Measurements from ENCODE around the gene KCNA3.

Gene KCNA3

DNA sequence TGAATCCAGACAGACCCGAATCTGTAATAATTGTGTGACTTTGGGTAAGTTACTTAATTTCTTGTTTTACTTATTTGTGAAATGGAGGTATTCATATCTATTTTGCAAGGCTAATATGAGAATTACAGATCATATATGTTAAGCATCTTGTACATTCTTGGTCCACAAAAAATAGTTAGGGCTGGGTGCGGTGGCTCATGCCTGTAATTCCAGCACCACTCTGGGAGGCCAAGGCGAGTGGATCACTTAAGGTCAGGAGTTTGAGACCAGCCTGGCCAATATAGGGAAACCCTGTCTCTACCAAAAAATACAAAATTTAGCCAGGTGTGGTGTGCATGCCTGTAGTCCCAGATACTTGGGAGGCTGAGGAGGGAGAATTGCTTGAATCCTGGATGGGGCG, 22.9 kb upstream of the KCNA3 start:
- no peak for DNase-seq (ENCODE audit: low read depth)
- H3K4me3 ChIP-seq (ENCODE audit: low read depth, low read length): no peak overlapping the region
- TF ChIP-seq, protein P1, sequence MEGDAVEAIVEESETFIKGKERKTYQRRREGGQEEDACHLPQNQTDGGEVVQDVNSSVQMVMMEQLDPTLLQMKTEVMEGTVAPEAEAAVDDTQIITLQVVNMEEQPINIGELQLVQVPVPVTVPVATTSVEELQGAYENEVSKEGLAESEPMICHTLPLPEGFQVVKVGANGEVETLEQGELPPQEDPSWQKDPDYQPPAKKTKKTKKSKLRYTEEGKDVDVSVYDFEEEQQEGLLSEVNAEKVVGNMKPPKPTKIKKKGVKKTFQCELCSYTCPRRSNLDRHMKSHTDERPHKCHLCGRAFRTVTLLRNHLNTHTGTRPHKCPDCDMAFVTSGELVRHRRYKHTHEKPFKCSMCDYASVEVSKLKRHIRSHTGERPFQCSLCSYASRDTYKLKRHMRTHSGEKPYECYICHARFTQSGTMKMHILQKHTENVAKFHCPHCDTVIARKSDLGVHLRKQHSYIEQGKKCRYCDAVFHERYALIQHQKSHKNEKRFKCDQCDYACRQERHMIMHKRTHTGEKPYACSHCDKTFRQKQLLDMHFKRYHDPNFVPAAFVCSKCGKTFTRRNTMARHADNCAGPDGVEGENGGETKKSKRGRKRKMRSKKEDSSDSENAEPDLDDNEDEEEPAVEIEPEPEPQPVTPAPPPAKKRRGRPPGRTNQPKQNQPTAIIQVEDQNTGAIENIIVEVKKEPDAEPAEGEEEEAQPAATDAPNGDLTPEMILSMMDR (IDR thresholded peaks at IDR 0.05; ENCODE audit: control insufficient read depth, extremely low read depth, insufficient read depth): no peak

DNA sequence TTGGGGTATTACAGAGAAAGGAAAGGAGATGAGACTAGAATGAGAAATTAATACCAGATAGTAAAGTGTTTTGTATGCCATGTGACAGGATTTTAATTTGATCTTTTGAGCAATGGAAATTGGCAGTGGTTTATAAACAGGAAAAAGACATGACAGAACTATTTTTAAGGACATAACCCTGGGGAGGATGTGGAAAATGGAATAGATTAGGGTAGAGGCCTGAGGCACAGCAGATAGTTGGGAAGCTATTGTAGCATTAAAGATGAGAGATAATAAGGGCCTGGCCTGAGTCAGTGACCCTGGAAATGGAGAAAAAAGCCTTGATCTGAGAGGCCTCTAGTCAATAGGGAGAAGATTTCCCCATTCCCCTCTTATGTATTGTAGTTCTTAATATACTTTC, 22.1 kb upstream of the KCNA3 start:
- TF ChIP-seq, protein P1 (IDR thresholded peaks at IDR 0.05; ENCODE audit: control insufficient read depth, extremely low read depth, insufficient read depth): no peak
- no peak for DNase-seq (ENCODE audit: low read depth)
- H3K4me3 ChIP-seq (ENCODE audit: low read depth, low read length): no peak overlapping the region

DNA sequence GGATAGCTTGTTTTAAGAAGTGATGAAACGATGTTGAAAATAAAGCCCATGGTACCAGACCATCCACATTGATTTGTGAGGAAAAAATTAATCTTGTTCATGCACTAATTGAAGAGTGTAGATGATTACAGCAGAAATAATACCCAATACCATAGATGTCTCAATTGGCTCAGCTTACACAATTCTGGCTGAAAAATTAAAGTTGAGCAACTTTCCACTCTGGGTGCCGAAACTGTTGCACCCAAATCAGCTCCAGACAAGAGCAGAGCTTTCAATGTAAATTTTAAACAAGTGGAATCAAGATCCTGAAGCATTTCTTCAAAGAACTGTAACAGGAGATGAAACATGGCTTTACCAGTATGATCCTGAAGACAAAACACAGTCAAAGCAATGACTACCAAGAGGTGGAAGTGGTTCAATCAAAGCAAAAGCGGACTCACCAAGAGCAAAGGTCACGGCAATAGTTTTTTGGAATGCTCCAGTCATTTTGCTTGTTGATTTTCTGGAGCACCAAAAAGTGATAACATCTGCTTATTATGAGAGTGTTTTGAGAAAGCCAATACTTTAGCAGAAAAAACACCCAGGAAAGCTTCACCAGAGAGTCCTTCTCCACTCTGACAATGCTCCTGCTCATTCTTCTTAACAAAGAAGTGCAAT, 16.1 kb upstream of the KCNA3 start:
- TF ChIP-seq, protein P1 (IDR thresholded peaks at IDR 0.05; ENCODE audit: control insufficient read depth, extremely low read depth, insufficient read depth): no peak
- DNase-seq (ENCODE audit: low read depth): no peak
- no peak overlapping the region for H3K4me3 ChIP-seq (ENCODE audit: low read depth, low read length)

DNA sequence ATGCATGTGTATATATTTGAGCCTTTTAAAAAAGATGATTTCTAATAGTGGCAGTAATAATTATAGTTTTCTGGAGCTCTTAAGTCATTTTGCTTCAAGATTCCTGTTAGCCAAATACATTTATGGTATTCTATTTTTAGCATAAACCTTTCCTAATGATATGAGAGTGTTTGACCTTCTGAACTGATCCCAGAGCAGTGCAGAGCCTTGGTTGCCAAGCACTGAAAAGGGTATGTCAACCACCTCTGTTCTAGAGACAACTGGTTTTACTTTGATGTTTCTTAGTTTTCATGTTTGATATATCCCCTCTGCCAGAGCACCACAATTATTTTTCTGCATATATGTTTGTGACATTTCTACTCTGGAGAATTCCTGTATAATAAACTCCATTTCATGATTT, 15.1 kb upstream of the KCNA3 start:
- TF ChIP-seq, protein P1 (IDR thresholded peaks at IDR 0.05; ENCODE audit: control insufficient read depth, extremely low read depth, insufficient read depth): no peak
- no peak for DNase-seq (ENCODE audit: low read depth)
- H3K4me3 ChIP-seq (ENCODE audit: low read depth, low read length): no peak overlapping the region

DNA sequence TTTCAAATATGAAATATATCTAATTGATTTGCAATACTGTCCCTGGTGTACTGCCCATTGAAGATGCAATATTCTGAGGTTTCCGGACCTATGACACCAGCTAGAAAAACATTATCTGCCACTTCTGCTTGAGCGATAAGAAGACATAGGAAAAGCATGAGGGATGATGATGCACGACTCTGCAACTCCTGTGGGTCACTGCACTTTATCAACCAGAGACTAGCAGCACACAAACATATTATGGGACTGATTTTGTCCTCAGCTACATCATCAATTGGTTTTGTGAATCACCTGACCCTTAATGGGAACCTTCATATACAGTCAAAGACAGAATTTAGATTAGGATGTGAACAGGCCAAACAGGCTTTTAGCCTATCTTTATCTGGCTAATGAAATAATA, 13.8 kb upstream of the KCNA3 start:
- no peak for DNase-seq (ENCODE audit: low read depth)
- H3K4me3 ChIP-seq (ENCODE audit: low read depth, low read length): no peak overlapping the region
- TF ChIP-seq, protein P1 (IDR thresholded peaks at IDR 0.05; ENCODE audit: control insufficient read depth, extremely low read depth, insufficient read depth): no peak

DNA sequence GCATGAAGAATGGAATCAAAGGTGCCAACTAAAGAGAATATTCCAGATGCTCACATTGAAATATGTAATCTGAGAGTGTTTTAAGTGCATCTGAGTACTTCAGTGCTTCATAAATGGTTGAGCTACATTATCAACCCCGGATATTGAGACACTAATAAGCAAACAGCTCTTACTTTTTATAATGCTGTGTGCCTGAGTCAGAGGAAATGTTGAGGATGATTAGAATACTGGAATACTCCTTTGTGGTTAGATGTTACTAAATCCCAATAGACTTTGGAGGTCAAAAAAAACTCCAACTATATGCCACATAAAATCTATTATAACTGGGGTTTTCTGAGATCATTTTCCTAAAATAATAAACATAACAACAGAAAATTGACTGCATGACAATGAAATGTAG, 12.5 kb upstream of the KCNA3 start:
- no peak overlapping the region for H3K4me3 ChIP-seq (ENCODE audit: low read depth, low read length)
- no peak for DNase-seq (ENCODE audit: low read depth)
- TF ChIP-seq, protein P1 (IDR thresholded peaks at IDR 0.05; ENCODE audit: control insufficient read depth, extremely low read depth, insufficient read depth): no peak

DNA sequence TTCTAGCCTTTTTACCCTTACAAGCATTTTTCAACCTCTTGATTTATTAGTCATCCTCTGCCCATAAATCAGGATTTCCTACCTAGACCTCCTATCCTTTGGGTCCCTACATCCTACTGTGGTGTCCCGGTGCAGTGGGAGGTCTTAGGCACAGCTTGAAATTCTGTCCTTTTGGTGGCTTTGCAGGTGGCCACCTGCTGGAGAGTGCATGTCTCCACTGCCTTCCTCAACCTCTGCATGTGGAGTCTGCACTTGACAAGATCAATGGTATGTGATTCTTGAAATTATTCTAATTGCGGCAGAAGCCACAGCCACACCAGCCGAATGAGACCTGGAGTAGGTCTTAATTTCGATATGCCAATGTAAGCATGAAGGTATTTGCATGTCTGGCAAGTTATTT, 11.4 kb upstream of the KCNA3 start:
- DNase-seq (ENCODE audit: low read depth): no peak
- TF ChIP-seq, protein P1 (IDR thresholded peaks at IDR 0.05; ENCODE audit: control insufficient read depth, extremely low read depth, insufficient read depth): no peak
- no peak overlapping the region for H3K4me3 ChIP-seq (ENCODE audit: low read depth, low read length)
